SK-N-SH (cell line): ENCODE data around the gene C5orf24. TPM values are rescaled to one million over a fixed set of nuclear protein-coding genes. Genes with fewer than 3 reads are reported as not detected.

Experiments
- CTCF ChIA-PET: fragments of 300-600, 350-600 bp; formaldehyde crosslinking; extraction: SDS; loops from one replicate; lab custom pipeline; 2021; lab: Yijun Ruan, JAX
- POLR2A ChIA-PET: fragments of 350-600 bp; sonication (Branson Sonifier 250); formaldehyde crosslinking; extraction: SDS; loops from one replicate; lab custom pipeline; 2020; ENCODE audit warnings: antibody characterized with exemption, inconsistent platforms; lab: Yijun Ruan, JAX
- DNase-seq: peaks from one replicate; pipeline ENCODE4 v3.0.0; 2012
- H2AFZ ChIP-seq: fragments of 200-600 bp; sonication (generic); 2 replicates; pipeline ENCODE4 v1.8.1; 2016; ENCODE audit warnings: antibody characterized with exemption, mild to moderate bottlenecking, low read depth
- H3F3A ChIP-seq: fragments of 200-600 bp; sonication (generic); replicated peaks from 2 replicates; pipeline ENCODE3; 2016; ENCODE audit warnings: antibody characterized with exemption, mild to moderate bottlenecking; ENCODE audit not compliant: insufficient read depth
- H3K27ac ChIP-seq, 2 experiments: fragments of 200-500 bp in 1 of 2; fragments of 200-600 bp in 1 of 2; sonication (Bioruptor generic) in 1 of 2; sonication (generic), shearing (Covaris generic) in 1 of 2; 2 replicates each; pipeline versions ENCODE4 v1.5.1 to v1.6.1; 2014 to 2016; ENCODE audit warnings: low read depth in 2 of 2, inconsistent platforms in 1 of 2, low read length in 1 of 2, mild to moderate bottlenecking in 1 of 2, mixed read lengths in 1 of 2
- H3K27me3 ChIP-seq: fragments of 200-600 bp; sonication (generic), shearing (Covaris generic); 2 replicates; pipeline ENCODE4 v1.6.1; 2016; ENCODE audit warnings: mixed run types; ENCODE audit not compliant: insufficient read depth
- H3K36me3 ChIP-seq, 2 experiments: fragments of 200-500 bp in 1 of 2; fragments of 200-600 bp in 1 of 2; sonication (Bioruptor generic) in 1 of 2; sonication (generic) in 1 of 2; replicated peaks in 1 of 2; 2 replicates each; pipeline versions ENCODE3 to v1.5.1; 2014 to 2016; ENCODE audit warnings: low read length in 1 of 2, mild to moderate bottlenecking in 1 of 2; ENCODE audit not compliant: insufficient read depth in 2 of 2, control insufficient read depth in 1 of 2
- H3K4me1 ChIP-seq, 2 experiments: fragments of 200-500 bp in 1 of 2; fragments of 200-600 bp in 1 of 2; sonication (Bioruptor generic) in 1 of 2; sonication (generic), shearing (Covaris generic) in 1 of 2; 2 replicates each; pipeline versions ENCODE4 v1.5.1 to v1.6.1; 2014 to 2016; ENCODE audit warnings: low read depth in 1 of 2, low read length in 1 of 2, mixed run types in 1 of 2; ENCODE audit not compliant: insufficient read depth in 2 of 2, control insufficient read depth in 1 of 2
- H3K4me2 ChIP-seq: fragments of 200-600 bp; sonication (generic), shearing (Covaris generic); 2 replicates; pipeline ENCODE4 v1.6.1; 2017; ENCODE audit warnings: mixed run types
- H3K4me3 ChIP-seq, 2 experiments: fragments of 200-500 bp in 1 of 2; fragments of 200-600 bp in 1 of 2; sonication (Bioruptor generic) in 1 of 2; sonication (generic), shearing (Covaris generic) in 1 of 2; 2 replicates each; pipeline versions ENCODE4 v1.5.1 to v1.8.1; 2014 to 2016; ENCODE audit warnings: low read depth in 2 of 2, inconsistent platforms in 1 of 2, low read length in 1 of 2, mild to moderate bottlenecking in 1 of 2, mixed read lengths in 1 of 2, moderate library complexity in 1 of 2
- H3K79me2 ChIP-seq: fragments of 200-600 bp; sonication (generic); 2 replicates; pipeline ENCODE4 v1.8.1; 2017; ENCODE audit warnings: mild to moderate bottlenecking; ENCODE audit not compliant: insufficient read depth
- H3K9ac ChIP-seq: fragments of 200-600 bp; sonication (generic); 2 replicates; pipeline ENCODE4 v1.6.1; 2017; ENCODE audit warnings: mixed run types
- H3K9me2 ChIP-seq: fragments of 200-600 bp; sonication (generic); 2 replicates; pipeline ENCODE4 v1.6.1; 2017; ENCODE audit warnings: mixed run types
- H3K9me3 ChIP-seq: fragments of 200-600 bp; sonication (generic); 2 replicates; pipeline ENCODE4 v1.6.1; 2017; ENCODE audit warnings: mixed run types, mild to moderate bottlenecking, moderate library complexity
- H4K20me1 ChIP-seq: fragments of 200-600 bp; sonication (generic); 2 replicates; pipeline ENCODE4 v1.6.1; 2017; ENCODE audit warnings: mild to moderate bottlenecking, mixed run types; ENCODE audit not compliant: insufficient read depth
- CHD2 ChIP-seq: fragments of 150-350 bp; IDR thresholded peaks from 2 replicates; pipeline ENCODE4 v1.6.1; 2018; ENCODE audit warnings: low read length; ENCODE audit not compliant: partially characterized antibody
- EP300 ChIP-seq, 2 experiments: IDR thresholded peaks; 2 replicates each; pipeline versions ENCODE4 v1.4.0 to v1.6.1; 2012; ENCODE audit warnings: borderline replicate concordance in 1 of 2, low read depth in 1 of 2, low read length in 1 of 2
- FOSL2 ChIP-seq: IDR thresholded peaks from 2 replicates; pipeline ENCODE4 v1.4.0; 2012; ENCODE audit warnings: low read depth, mild to moderate bottlenecking, moderate library complexity, borderline replicate concordance
- FOXM1 ChIP-seq: IDR thresholded peaks from 2 replicates; pipeline ENCODE4 v1.4.0; 2012; ENCODE audit warnings: low read depth, mild to moderate bottlenecking
- GABPA ChIP-seq: IDR thresholded peaks from 2 replicates; pipeline ENCODE4 v1.4.0; 2012; ENCODE audit warnings: low read depth, mild to moderate bottlenecking
- GATA2 ChIP-seq: sonication (generic); formaldehyde crosslinking; IDR thresholded peaks from 2 replicates; pipeline ENCODE4 v1.5.0; 2020; ENCODE audit warnings: mild to moderate bottlenecking, missing genetic modification reagents
- IRF3 ChIP-seq: fragments of 150-350 bp; IDR thresholded peaks from 2 replicates; pipeline ENCODE4 v1.6.1; 2016; ENCODE audit warnings: mild to moderate bottlenecking, low read depth, low read length
- MAX ChIP-seq: IDR thresholded peaks from 2 replicates; pipeline ENCODE4 v1.4.0; 2012; ENCODE audit warnings: low read depth
- MXI1 ChIP-seq: IDR thresholded peaks from 2 replicates; pipeline ENCODE4 v1.6.1; 2012; ENCODE audit warnings: mild to moderate bottlenecking, low read depth, low read length, improper control_type of control experiment
- NRF1 ChIP-seq: IDR thresholded peaks from 2 replicates; pipeline ENCODE4 v1.6.1; 2012; ENCODE audit warnings: low read depth, mild to moderate bottlenecking, low read length
- RCOR1 ChIP-seq: fragments of 150-350 bp; IDR thresholded peaks from 2 replicates; pipeline ENCODE4 v1.6.1; 2017; ENCODE audit warnings: antibody characterized with exemption, low read length
- SMC3 ChIP-seq: IDR thresholded peaks from 2 replicates; pipeline ENCODE4 v1.6.1; 2012; ENCODE audit warnings: low read depth, low read length, improper control_type of control experiment
- YY1 ChIP-seq: IDR thresholded peaks from 2 replicates; pipeline ENCODE4 v1.4.0; 2012; ENCODE audit warnings: low read depth, mild to moderate bottlenecking
- WGBS: methylation state at CpG from one replicate; pipeline ENCODE4 v1.1.6; 2017; ENCODE audit warnings: low lambda C conversion rate; 5-methylcytosine and 5-hydroxymethylcytosine counted together
- polyA plus RNA-seq, 3 experiments: library from polyadenylated mRNA; depleted of rRNA; stranded (reverse); fragments of >200 nt; gene quantifications; 2 replicates each; pipeline ENCODE4 v1.2.3, GENCODE V29; 2012
- TF ChIP-seq, protein P1 (sequence below): IDR thresholded peaks from 2 replicates; pipeline ENCODE4 v1.4.0; 2012; ENCODE audit warnings: low read depth, borderline replicate concordance
- TF ChIP-seq, protein P2 (sequence below): fragments of 200-600 bp; sonication (generic); IDR thresholded peaks from 2 replicates; pipeline ENCODE4 v1.6.1; 2017; ENCODE audit warnings: antibody characterized with exemption, mild to moderate bottlenecking, moderate library complexity

The C5orf24 gene
- polyA plus RNA-seq, 1 of the 3 experiments (the other 2 are of a cell fraction), result 21.8 TPM

DNA sequence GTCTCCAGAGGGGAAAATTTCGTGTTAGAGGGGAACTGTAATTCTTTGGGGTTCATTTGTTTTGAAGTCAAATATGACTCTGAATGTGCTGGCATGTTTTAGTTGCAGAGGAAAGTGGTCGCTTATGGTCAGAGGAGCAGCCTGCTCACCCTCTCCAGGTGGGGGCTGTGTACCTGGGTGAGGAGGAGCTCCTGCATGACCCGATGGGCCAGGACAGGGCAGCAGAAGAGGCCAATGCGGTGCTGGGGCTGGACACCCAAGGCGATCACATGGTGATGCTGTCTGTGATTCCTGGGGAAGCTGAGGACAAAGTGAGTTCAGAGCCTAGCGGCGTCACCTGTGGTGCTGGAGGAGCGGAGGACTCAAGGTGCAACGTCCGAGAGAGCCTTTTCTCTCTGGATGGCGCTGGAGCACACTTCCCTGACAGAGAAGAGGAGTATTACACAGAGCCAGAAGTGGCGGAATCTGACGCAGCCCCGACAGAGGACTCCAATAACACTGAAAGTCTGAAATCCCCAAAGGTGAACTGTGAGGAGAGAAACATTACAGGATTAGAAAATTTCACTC is 41.9 kb downstream of the C5orf24 start:
- H3K4me1 ChIP-seq, result no peaks in the 10 kb centered on the region
- H3K36me3 ChIP-seq, result peaks cover 8 to 14% of the 10 kb centered on the region in 2 experiments
- no peak for DNase-seq
- H3K9ac ChIP-seq, result no peak overlapping the region
- POLR2A ChIA-PET, result interaction anchor here (2.4 kb wide), 1 partner anchor 13 kb away, joined by 7 read pairs; the partner anchor contains the start of gene TXNDC15
- H2AFZ ChIP-seq, result no peak overlapping the region
- TF ChIP-seq FOXM1 (no peak), YY1 (no peak), MXI1 (no peak), RCOR1 (no peak), CHD2 (no peak), EP300 (IDR thresholded peaks at IDR 0.05; ENCODE audit: borderline replicate concordance in 1 of 2, low read depth in 1 of 2, low read length in 1 of 2) (no peak), MAX (no peak), FOSL2 (no peak), GATA2 (CRISPR knock-in tag) (no peak)
- TF ChIP-seq, protein P1, sequence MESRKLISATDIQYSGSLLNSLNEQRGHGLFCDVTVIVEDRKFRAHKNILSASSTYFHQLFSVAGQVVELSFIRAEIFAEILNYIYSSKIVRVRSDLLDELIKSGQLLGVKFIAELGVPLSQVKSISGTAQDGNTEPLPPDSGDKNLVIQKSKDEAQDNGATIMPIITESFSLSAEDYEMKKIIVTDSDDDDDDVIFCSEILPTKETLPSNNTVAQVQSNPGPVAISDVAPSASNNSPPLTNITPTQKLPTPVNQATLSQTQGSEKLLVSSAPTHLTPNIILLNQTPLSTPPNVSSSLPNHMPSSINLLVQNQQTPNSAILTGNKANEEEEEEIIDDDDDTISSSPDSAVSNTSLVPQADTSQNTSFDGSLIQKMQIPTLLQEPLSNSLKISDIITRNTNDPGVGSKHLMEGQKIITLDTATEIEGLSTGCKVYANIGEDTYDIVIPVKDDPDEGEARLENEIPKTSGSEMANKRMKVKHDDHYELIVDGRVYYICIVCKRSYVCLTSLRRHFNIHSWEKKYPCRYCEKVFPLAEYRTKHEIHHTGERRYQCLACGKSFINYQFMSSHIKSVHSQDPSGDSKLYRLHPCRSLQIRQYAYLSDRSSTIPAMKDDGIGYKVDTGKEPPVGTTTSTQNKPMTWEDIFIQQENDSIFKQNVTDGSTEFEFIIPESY, result no peak
- TF ChIP-seq, all 33 proteins: peak for 0
- H3K27me3 ChIP-seq, result no peaks in the 10 kb centered on the region
- CTCF ChIA-PET, result no interaction called here
- H4K20me1 ChIP-seq, result no peaks in the 10 kb centered on the region
- H3F3A ChIP-seq, result no peaks in the 10 kb centered on the region
- H3K9me3 ChIP-seq, result no peaks in the 10 kb centered on the region
- H3K4me3 ChIP-seq, result no peak overlapping the region
- no peaks in the 10 kb centered on the region for H3K9me2 ChIP-seq
- 95% methylated on average over 10 of the region's 14 CpGs for WGBS
- no peak overlapping the region for H3K27ac ChIP-seq
- peaks cover 59% of the 10 kb centered on the region for H3K79me2 ChIP-seq
- H3K4me2 ChIP-seq, result no peak overlapping the region

- no peaks in the 10 kb centered on the region for H3F3A ChIP-seq
- H3K36me3 ChIP-seq, result peaks cover 8 to 14% of the 10 kb centered on the region in 2 experiments
- peaks cover 48% of the 10 kb centered on the region for H3K79me2 ChIP-seq
- no peaks in the 10 kb centered on the region for H3K9me2 ChIP-seq
- DNase-seq, result no peak
- H4K20me1 ChIP-seq, result no peaks in the 10 kb centered on the region
- H2AFZ ChIP-seq, result no peak overlapping the region
- no peak overlapping the region for H3K9ac ChIP-seq
- 98% methylated on average over 8 of the region's 8 CpGs for WGBS
- no peaks in the 10 kb centered on the region for H3K4me1 ChIP-seq
- TF ChIP-seq NRF1 (no peak), GABPA (no peak), IRF3 (no peak), CHD2 (no peak), RCOR1 (no peak), SMC3 (no peak), MXI1 (no peak)
- TF ChIP-seq, protein P2, sequence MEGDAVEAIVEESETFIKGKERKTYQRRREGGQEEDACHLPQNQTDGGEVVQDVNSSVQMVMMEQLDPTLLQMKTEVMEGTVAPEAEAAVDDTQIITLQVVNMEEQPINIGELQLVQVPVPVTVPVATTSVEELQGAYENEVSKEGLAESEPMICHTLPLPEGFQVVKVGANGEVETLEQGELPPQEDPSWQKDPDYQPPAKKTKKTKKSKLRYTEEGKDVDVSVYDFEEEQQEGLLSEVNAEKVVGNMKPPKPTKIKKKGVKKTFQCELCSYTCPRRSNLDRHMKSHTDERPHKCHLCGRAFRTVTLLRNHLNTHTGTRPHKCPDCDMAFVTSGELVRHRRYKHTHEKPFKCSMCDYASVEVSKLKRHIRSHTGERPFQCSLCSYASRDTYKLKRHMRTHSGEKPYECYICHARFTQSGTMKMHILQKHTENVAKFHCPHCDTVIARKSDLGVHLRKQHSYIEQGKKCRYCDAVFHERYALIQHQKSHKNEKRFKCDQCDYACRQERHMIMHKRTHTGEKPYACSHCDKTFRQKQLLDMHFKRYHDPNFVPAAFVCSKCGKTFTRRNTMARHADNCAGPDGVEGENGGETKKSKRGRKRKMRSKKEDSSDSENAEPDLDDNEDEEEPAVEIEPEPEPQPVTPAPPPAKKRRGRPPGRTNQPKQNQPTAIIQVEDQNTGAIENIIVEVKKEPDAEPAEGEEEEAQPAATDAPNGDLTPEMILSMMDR, result no peak
- CTCF ChIA-PET, result interaction anchor here (1.2 kb wide), 1 partner anchor 15 kb away, joined by 3 read pairs; the partner anchor contains the start of gene PCBD2
- H3K27ac ChIP-seq, result no peak overlapping the region
- no peak overlapping the region for H3K4me2 ChIP-seq
- no peaks in the 10 kb centered on the region for H3K27me3 ChIP-seq
- POLR2A ChIA-PET, result no interaction called here
- no peaks in the 10 kb centered on the region for H3K9me3 ChIP-seq
- no peak overlapping the region for H3K4me3 ChIP-seq
These were observed 43.6 kb downstream of the C5orf24 start for GRCh38 chr5:134889335-134889734.
